ENCODE results near the gene MDP1. TPM values are rescaled to one million over a fixed set of nuclear protein-coding genes. Genes with fewer than 3 reads are reported as not detected.
A peak's percentile ranks its signal among the peaks of the same experiment; 100 is the strongest.
"Not testable (repeated sequence)": the region's sequence is repeated elsewhere in the genome, so short reads cannot be mapped to it uniquely, and the experiment has no call there.

Gene MDP1
- total RNA-seq, 1 donor from 2014 or later, result 25.5 TPM

- no peak overlapping the region for H3K4me3 Mint-ChIP-seq (ENCODE audit: unreplicated experiment)
- TF ChIP-seq CTCF (IDR thresholded peaks at IDR 0.05; ENCODE audit: partially characterized antibody, unreplicated experiment), result no peak
Observed at GRCh38 chr14:24219521-24219920, 3.7 kb upstream of the MDP1 start.

GRCh38 chr14:24219080-24219479, 3.2 kb upstream of the MDP1 start:
- no peak overlapping the region for H3K4me3 Mint-ChIP-seq (ENCODE audit: unreplicated experiment)
- H3K27ac Mint-ChIP-seq (ENCODE audit: unreplicated experiment), result no peak overlapping the region
- DNase-seq, result no peak
- TF ChIP-seq CTCF (IDR thresholded peaks at IDR 0.05; ENCODE audit: partially characterized antibody, unreplicated experiment), result no peak
- no peaks in the 10 kb centered on the region for H3K36me3 Mint-ChIP-seq (ENCODE audit: unreplicated experiment)
- peaks cover 2% of the 10 kb centered on the region for H3K9me3 Mint-ChIP-seq (ENCODE audit: unreplicated experiment)
- peaks cover 9% of the 10 kb centered on the region for H3K4me1 Mint-ChIP-seq (ENCODE audit: low read depth, unreplicated experiment)
- peaks cover 6% of the 10 kb centered on the region for H3K27me3 Mint-ChIP-seq (ENCODE audit: unreplicated experiment)

More at GRCh38 chr14:24219521-24219920, 3.7 kb upstream of the MDP1 start:
- no peak overlapping the region for H3K27ac Mint-ChIP-seq (ENCODE audit: unreplicated experiment)
- peaks cover 2% of the 10 kb centered on the region for H3K9me3 Mint-ChIP-seq (ENCODE audit: unreplicated experiment)
- DNase-seq, result no peak
- peaks cover 6% of the 10 kb centered on the region for H3K27me3 Mint-ChIP-seq (ENCODE audit: unreplicated experiment)
- no peaks in the 10 kb centered on the region for H3K36me3 Mint-ChIP-seq (ENCODE audit: unreplicated experiment)
- H3K4me1 Mint-ChIP-seq (ENCODE audit: low read depth, unreplicated experiment), result peaks cover 4% of the 10 kb centered on the region

GRCh38 chr14:24216876-24217275, 1.0 kb upstream of the MDP1 start:
- Mint-ChIP-seq H3K27ac (ENCODE audit: unreplicated experiment) (peak overlapping the region; percentile 62), H3K27me3 (ENCODE audit: unreplicated experiment) (peaks cover 12% of the 10 kb centered on the region)
- H3K4me3 Mint-ChIP-seq (ENCODE audit: unreplicated experiment); H3K4me1 Mint-ChIP-seq (ENCODE audit: low read depth, unreplicated experiment); DNase-seq; H3K9me3 Mint-ChIP-seq (ENCODE audit: unreplicated experiment); H3K36me3 Mint-ChIP-seq (ENCODE audit: unreplicated experiment): not testable (repeated sequence)

- peak overlapping the region; percentile 97 for H3K27ac Mint-ChIP-seq (ENCODE audit: unreplicated experiment)
- peaks cover 12% of the 10 kb centered on the region for H3K27me3 Mint-ChIP-seq (ENCODE audit: unreplicated experiment)
- H3K9me3 Mint-ChIP-seq (ENCODE audit: unreplicated experiment), result peaks cover 6% of the 10 kb centered on the region
- no peak for TF ChIP-seq CTCF (IDR thresholded peaks at IDR 0.05; ENCODE audit: partially characterized antibody, unreplicated experiment)
- H3K36me3 Mint-ChIP-seq (ENCODE audit: unreplicated experiment), result no peaks in the 10 kb centered on the region
- DNase-seq, result no peak
- H3K4me1 Mint-ChIP-seq (ENCODE audit: low read depth, unreplicated experiment), result peaks cover 10% of the 10 kb centered on the region
- H3K4me3 Mint-ChIP-seq (ENCODE audit: unreplicated experiment), result peak overlapping the region; percentile 96
Observed at GRCh38 chr14:24216345-24216699, 456 bp upstream of the MDP1 start.

GRCh38 chr14:24213866-24214662, 1.8 kb downstream of the MDP1 start:
- H3K4me1 Mint-ChIP-seq (ENCODE audit: low read depth, unreplicated experiment), result peaks cover 10% of the 10 kb centered on the region
- H3K4me3 Mint-ChIP-seq (ENCODE audit: unreplicated experiment), result peak overlapping the region; percentile 91
- no peak for DNase-seq
- peak overlapping the region; percentile 95 for H3K27ac Mint-ChIP-seq (ENCODE audit: unreplicated experiment)
- H3K27me3 Mint-ChIP-seq (ENCODE audit: unreplicated experiment), result peaks cover 17% of the 10 kb centered on the region
- no peak for TF ChIP-seq CTCF (IDR thresholded peaks at IDR 0.05; ENCODE audit: partially characterized antibody, unreplicated experiment)
- no peaks in the 10 kb centered on the region for H3K36me3 Mint-ChIP-seq (ENCODE audit: unreplicated experiment)
- peaks cover 10% of the 10 kb centered on the region for H3K9me3 Mint-ChIP-seq (ENCODE audit: unreplicated experiment)
